GM21360 (cell line): Measurements from ENCODE around the gene MPIG6B.
"Not testable (repeated sequence)": the region's sequence is repeated elsewhere in the genome, so short reads cannot be mapped to it uniquely, and the experiment has no call there.

Experiments
- ATAC-seq: cut with Tn5 transposase; IDR thresholded peaks from one replicate; pipeline ENCODE4 v1.9.1; 2021; ENCODE audit warnings: mild to moderate bottlenecking, moderate library complexity; ENCODE audit not compliant: unreplicated experiment

MPIG6B gene

DNA sequence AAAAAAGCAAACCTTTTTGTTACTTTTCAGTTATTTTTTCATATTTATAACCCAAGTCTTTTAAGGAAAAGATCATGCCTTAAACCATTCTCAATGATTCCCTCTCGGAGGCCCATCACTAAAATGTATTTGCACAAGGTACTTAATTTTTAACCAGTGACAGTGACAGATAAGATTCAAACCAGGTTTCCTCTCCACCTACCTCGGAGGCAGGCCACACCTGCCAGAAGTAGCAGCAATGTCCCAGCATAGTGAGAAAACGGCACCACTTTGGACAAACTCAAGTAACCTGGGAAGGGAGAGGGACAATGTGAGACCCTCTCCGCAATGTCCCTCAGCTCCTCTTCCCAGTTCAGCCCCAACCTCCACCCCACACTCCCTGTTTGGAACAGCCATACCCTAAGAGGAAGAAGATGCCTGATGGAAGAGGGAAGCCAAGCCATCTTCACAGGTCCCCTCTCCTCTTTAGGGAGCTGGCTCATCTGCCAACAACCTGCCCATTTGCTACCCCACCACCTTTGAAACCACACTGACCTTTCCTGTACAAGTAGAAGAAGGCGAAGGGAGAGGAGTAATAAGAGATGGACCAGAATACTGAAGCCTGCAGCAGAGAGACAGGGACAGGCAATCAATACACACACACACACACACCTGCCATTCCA, 22.3 kb upstream of the MPIG6B start:
- no peak for ATAC-seq

DNA sequence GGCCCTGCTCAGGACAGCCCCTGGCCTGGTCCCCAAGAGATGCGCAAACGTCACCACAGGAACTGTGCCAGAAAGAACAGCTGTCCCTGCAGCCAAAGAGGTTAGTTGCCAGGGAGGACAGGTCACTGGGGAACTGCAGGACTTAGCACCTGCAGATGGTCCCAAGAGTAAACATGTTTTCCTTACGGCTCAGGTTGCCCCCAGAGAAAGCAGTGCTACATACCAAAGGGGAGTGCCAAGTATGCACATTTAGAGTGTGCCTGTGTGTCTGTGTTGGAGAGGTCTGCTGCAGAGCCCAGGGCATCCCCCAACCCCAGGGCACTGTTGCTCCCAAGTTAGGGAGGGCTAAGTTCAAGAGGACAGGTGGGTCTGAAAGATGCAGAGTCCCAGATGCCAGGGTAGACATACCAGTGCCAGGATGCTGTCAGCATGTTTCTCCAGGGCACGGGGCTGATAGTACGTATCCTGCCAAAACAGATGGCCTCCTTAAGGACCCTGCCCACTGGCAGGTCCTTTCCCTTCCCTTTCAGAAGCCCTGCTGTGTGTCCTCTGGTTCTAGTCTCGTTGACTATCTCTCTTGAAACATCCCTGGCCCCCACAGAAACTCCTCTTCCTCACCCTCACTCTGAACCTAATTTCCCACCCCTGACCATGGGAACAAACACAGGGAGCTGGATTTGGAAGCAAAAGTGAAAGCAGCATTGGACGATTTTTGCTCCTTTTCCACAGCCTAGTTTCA, 21.3 kb upstream of the MPIG6B start:
- no peak for ATAC-seq

DNA sequence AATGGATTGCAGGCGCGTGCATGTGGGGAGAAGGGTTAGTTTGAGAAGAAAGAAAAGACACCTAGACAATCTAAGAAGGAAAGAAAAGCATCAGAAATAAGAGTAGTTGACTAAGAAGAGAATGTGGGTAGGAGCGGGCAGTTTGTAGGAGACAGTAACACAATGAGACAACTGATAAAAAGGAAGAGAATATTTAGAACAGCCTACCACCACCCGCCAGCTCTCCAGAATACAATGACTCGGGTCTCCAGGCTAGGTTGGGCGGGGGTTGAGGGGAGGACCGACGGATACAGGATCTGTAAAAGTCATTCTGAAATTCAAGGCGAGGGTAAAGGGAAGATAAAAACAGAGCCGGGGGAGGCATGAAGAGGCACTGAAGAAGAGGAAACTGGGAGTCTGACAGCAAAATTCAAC, 20.8 kb upstream of the MPIG6B start:
- no peak for ATAC-seq

DNA sequence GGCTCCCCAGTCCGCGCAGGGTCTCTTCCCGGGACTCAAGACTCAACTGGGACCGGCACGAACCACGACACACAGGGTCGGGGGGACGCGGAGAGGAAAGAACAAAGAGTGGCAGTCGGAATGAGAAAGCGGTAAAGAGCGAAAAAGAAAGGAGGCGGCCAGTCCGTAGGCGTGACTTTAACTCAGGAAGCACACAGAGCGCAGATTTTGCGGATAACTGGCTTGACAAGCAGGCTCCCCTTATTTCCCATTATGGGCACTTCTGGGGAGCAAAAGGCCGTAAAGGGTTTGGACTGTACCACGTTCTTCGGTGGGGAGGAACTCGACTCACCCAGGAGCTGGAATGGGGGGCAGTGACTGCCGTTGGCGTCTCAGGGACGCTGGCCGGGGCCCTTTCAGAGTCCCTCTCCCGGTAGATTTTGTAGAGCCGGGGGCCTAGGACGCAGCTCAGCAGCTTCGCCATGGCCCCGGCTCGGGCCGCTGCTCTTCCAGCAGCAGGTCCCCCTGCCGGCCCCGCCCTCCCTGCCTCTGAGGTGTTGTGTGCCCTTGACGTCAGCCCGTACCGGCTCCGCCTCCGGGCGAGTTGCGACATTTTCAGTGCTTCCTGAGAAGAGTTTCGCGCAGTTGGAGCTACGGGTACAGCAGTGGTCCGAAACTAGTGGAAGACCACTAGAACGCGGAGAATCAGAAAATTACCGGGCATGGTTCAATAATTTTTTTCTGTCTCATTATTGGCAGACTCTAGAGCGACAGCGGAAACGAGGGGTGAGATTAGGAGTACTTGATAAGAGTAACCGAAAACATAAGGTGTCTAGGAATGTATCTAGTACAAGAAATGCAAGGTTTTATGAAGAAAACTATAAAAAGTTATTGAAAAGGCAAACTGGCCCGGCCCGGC, 20.1 kb upstream of the MPIG6B start, which contains the start of gene ABHD16A:
ABHD16A (minus strand) TSS at position 506 of the 898 bp plus-strand sequence; CDS start at position 463, 43 bp downstream.
- ATAC-seq = peak; percentile 71

DNA sequence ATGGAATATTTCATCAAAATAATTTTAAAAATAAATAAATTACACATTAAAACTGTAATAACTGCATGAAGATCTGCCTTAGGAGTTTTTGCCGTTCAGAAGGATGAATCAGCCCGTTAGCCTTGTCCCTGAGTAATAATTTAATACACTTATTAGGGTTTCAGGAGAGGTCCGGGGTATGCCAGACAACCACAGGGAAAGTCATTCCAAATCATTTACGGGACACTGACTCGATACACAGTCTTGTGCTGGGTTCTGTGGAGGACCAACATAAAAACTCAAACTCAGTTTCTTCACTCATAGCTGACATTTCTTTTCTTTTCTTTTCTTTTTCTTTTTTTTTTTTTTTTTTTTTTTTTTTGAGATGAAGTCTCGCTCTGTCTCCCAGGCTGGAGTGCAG, 17.2 kb upstream of the MPIG6B start:
- no peak for ATAC-seq

DNA sequence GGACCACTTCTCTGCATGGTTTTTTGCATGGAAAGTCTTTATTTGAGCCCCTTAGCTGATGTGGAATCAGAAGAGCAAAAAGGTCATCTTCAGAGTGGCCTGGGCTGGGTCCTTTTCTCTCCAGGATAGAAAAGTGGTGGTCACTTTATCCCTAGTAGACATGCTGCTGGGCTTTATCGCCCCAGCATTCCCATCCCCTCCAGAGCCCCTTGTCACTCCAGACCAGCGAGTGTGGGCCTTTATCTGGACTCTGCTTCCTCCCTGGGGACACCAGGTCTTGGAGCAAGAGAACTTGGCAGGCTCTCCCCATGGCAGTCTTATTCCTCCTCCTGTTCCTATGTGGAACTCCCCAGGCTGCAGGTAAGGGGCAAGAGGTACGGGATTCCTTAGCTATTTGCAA, 16.6 kb upstream of the MPIG6B start, which contains the start of gene LY6G6F:
LY6G6F (plus strand) TSS at position 268 of the 400 bp plus-strand sequence; CDS start at position 309, 41 bp downstream.
- no peak for ATAC-seq

DNA sequence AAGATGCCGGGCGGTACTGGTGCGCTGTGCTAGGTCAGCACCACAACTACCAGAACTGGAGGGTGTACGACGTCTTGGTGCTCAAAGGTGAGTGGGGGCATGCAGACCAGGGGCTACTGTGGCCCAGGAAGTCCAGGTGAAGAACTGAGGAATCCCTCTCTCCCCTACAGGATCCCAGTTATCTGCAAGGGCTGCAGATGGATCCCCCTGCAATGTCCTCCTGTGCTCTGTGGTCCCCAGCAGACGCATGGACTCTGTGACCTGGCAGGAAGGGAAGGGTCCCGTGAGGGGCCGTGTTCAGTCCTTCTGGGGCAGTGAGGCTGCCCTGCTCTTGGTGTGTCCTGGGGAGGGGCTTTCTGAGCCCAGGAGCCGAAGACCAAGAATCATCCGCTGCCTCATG, 15.5 kb upstream of the MPIG6B start:
- ATAC-seq = no peak

DNA sequence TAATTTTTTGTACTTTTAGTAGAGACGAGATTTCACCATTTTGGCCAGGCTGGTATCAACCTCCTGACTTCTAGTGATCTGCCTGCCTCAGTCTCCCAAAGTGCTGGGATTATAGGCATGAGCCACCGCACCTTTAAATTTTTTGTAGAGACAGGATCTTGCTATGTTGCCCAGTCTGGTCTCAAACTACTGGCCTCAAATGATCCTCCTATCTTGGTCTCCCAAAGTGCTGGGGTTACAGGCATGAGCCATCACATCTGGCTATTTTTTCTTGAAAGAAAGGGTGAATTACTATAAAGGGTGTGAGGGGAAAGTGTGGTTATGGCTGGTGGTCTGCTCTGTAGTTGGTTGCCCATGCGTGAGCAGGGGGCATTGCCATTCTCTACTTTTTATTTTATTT, 14.9 kb upstream of the MPIG6B start:
- no peak for ATAC-seq

DNA sequence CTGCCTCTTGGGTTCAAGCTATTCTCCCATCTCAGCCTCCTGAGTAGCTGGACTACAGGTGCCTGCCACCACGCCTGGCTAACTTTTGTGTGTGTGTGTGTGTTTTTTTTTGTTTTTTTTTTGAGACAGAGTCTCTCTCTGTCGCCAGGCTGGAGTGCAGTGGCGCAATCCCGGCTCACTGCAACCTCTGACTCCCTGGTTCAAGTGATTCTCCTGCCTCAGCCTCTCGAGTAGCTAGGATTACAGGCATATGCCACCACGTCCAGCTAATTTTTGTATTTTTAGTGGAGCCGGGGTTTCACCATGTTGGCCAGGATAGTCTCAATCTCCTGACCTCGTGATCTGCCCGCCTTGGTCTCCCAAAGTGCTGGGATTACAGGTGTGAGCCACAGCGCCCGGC, 14.0 kb upstream of the MPIG6B start:
- ATAC-seq = not testable (repeated sequence)

DNA sequence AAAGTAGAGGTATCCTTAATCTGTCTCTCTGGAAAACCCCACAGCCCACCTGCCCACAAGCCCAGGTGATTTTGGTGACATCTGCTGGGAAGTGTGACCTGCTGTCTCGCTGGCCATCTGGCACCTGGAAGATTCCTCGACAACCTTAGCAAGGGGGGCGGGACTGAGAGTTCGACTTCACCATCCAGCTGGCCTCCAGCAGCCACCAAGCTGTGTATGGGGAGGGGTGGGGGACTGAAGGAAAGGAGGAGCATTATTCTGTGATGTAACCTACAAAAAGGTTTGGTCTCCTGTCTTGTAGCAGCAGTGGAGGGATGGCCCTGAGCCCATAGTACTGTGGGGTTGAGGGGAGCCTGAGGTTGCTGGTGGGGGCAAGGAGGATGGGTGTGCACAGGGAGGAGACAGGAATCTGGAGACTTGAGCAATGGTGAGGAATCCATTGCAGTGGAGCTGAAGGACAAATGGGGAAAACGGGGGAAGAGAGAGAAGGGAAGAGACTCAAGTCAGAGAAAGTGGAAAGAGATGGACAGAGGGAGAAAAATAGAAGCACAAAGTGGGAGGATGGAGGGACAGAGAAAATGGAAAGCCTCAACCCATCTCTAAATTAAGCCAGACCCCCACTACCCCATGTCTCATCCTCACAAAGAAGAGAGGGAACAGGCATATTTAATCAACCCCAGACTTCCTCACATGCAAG, 12.5 kb upstream of the MPIG6B start:
- ATAC-seq = no peak

DNA sequence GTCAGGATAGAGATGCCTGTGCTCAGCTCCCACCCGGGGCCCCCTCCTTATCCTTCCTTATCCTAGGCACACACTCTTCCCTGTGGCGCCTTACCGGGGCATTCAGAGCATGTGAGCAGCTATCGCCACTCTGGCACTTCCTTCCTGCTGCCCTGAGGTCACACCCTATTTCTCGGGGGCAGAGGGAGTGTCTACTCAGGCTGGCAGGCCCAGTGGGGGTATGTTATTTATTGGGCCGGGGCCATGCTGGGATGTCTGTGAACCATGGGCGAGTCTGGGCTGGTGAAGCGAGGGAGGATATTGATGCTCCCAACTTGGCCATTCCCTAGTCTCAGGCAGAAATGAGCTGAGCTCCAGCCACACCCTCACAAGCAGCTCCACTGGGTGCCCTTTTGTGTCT, 11.9 kb upstream of the MPIG6B start:
- ATAC-seq = no peak

DNA sequence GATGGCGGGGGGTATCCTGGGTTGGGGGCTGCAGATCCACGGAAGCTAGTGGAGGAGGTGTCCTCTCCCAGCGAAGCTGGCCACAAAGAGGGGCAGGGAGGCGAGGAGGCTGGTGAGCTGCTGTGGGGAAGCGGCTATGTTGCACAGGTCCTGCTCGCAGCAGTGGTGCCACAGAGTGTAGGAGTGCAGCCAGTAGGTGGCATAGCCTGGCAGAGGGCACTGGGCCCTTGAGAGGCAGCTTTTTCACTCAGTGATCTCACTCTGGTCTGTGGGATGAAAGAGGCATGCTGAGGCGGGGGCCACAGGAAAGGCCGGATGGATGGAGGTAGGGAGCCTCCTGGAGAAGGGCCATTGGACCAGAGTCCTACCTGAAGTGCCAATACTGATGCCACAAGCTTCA, 10.9 kb upstream of the MPIG6B start:
- no peak for ATAC-seq

DNA sequence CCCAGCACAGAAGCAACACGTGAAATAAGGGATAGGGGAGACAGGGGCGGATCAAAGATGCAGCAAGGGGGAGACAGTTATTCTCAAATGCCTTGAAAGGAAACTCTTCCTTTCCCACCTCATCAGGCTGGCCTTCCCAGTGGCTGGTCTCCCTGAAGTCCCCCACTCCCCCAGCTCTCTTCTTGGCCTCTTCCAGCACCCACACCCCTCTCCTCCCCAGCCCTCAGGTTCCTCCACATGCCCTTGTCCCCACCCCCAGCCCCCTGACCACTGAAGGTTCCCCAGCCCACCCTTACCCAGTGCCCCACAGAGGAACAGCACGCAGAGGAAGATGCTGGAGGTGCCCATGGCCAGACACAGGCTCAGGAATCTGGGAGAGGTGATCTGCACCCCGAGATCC, 9.7 kb upstream of the MPIG6B start:
- no peak for ATAC-seq

DNA sequence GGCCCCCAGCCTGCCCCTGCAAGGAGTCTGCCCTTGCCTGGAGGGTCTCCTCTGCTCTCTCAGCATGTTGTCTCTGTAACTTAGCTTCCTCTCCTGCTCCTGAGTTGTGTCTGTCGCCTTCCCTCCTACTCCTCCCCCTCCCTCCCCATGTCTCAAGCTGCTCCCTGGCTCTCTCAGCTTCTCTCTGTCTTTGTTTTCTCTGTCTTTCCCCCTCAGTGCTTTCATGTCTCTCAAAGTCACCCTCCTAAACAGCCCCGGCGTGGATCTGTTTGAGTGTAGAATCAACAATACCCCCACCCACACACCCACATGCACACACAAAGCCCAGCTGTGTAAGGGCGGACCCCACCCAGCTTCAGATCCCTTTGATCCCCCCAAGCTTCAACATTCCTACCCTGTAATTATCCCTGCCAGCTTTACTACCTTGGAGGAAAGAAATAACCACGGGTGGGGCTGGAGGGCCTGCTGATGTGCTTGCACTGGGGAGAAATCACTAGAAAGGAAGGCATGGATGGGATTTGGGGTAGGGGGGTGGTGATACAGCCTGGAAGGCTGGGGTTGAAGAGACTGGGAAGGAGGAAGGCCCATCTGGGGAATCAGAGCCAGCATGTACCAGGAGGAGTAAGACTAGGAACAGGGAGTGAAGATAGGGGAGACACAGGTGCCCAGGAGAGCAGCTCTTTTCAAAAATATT, 9.0 kb upstream of the MPIG6B start:
- ATAC-seq = no peak

DNA sequence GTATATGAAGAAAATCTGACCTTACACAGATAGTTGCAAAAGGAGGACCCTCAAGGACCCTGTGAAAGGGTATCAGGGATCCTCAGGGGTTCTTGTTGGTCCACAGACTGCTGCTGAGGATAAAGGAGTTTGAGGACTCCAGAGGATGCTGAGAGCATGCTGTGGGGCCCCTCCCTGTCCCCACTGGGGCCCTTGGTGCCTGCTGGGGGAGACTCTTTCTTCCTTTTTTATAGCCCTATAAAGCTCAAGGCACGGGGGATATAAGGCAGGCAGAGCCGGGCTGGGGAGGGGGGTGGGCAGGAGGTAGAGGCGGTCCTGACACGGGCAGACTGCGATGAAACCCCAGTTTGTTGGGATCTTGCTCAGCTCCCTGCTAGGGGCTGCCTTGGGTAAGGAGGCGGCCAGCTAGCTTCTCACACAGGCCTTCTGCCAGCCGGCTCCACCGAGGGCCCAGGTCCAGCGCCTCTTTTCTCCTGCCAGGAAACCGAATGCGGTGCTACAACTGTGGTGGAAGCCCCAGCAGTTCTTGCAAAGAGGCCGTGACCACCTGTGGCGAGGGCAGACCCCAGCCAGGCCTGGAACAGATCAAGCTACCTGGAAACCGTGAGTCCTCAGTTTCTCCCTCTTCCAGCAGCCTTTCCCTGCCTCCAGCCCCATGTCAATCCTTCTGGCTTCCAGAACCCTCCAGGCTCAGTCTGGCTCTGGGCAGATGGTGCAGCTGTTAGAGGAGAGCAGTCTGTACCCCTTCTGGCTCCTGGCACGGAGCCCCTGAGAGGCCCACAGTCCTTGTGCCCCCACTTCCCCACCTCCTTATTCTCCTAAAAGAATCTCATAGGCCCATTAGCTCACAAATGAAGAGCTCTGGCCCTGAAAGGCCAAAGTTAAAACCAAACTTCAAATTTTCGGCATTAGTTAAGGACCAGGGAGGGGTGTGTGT, 7.9 kb upstream of the MPIG6B start, which contains the start of gene LY6G6D:
LY6G6D (plus strand) TSS at position 327 of the 937 bp plus-strand sequence; CDS start at position 335, 8 bp downstream.
- no peak for ATAC-seq

DNA sequence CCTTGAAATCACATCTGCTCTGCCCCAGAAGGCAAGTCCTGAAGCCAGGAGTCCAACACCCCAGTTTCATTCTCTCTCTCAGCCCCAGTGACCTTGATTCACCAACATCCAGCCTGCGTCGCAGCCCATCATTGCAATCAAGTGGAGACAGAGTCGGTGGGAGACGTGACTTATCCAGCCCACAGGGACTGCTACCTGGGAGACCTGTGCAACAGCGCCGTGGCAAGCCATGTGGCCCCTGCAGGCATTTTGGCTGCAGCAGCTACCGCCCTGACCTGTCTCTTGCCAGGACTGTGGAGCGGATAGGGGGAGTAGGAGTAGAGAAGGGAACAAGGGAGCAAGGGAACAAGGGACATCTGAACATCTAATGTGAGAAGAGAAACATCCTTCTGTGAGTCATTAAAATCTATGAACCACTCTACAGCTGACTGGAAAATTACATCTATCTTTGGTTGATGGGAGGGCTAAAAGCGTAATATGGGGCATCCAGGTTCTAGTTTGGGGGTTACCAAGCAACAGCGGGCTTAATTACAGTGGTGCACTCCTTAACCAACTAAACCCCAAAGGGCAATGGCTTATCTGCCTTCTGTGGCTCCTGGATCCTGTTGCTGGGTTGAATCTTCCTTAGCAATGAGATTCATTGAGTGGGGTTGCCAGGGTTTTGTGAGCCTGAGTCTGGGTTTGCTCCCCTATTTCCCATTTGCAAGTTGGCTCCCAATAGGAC, 5.5 kb upstream of the MPIG6B start:
- ATAC-seq = no peak

DNA sequence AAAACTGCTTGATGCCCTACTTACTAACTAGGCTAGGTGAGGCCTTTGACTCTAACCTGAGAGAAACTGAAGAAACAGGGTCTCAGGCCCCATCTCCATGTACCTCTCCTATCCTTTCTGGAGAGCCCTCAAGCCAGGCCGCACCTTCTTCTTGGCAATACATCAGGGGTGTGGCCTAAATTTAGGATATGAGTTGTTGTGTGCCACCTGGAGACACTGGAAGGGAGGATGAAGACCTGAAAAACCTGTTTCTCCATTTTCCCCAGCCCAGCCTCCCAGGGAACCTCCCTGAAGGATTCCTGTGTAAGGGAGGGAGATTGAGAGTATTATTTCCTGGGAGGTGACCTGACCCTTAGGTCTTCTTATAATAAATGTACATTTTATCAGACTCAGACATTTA, 4.9 kb upstream of the MPIG6B start:
- no peak for ATAC-seq

DNA sequence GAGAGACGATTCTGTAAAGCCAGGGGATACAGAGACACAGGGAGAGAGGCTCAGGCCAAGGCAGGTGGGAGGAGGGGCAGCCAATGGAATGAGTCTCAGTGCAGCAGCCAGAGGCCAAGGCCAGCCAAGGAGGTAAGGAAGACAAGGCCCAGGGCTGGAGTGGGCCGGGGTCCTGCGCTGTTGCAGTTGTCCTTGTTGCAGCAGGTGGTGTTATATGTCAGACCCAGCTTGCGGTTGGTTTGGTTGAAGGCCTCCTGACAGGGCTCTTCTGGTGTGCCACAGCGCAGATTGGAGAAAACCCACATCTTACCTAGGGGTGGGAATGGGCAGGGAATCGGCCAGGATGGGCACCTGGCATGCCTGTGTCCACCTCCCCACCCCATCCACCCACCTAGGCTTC, 4.2 kb upstream of the MPIG6B start:
- ATAC-seq = no peak
